OCI-LY7 (cell line): ENCODE results near the gene LRPPRC.

ENCODE experiments used
- CTCF ChIP-seq: fragments of 200-600 bp; sonication (generic); conservative IDR thresholded peaks from 2 replicates; pipeline ENCODE4 v1.5.1; 2014; ENCODE audit warnings: mild to moderate bottlenecking, antibody characterized with exemption, low read length, moderate library complexity, mixed read lengths
- EZH2phosphoT487 ChIP-seq: fragments of 200-600 bp; sonication (generic); IDR thresholded peaks from 2 replicates; pipeline ENCODE4 v1.6.1; 2018; ENCODE audit warnings: low read depth, borderline replicate concordance, mild to moderate bottlenecking, mixed run types, antibody characterized with exemption, low read length, moderate library complexity, mixed read lengths

DNA sequence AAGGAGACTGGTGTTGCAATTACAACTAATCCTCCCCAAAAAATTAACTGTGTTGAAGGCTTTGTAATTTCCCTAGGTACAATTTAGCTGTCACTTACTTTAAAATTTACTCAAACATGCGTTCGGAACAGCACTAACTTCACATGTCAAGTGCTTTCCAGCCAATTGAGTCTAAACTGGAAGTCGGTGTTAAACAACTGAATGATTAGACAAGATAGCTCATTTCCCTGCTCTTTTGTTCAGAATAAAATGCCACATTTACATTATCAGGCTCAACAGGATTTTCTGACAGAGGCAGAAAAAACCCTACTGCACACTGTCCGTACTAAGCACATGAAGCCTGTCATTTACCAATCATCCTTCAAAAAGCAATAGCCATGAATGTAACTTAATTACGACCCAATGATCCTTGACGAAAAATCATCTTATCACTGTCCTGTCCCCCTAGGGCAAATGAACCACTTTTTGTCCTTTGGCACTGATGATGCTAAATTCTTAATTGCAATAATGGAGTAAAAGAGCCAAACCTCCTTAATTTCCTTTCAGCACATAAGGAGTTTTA is 56.0 kb downstream of the LRPPRC start:
- no peak for TF ChIP-seq CTCF
- no peak for TF ChIP-seq EZH2phosphoT487
